GM23338 (cell line): Measurements from ENCODE around the gene AOAH. TPM values are rescaled to one million over a fixed set of nuclear protein-coding genes. Genes with fewer than 3 reads are reported as not detected.

Experiments
- ATAC-seq: fragments of 200-7000 bp; cut with Tn5 transposase; 3 replicates; pipeline ENCODE4 v1.9.1; 2020
- DNase-seq: peaks from one replicate; pipeline ENCODE4 v3.0.0-alpha.2; 2015; ENCODE audit warnings: low spot score
- H2AFZ ChIP-seq: fragments of 200-600 bp; sonication (generic); 2 replicates; pipeline ENCODE4 v1.8.0; 2016; ENCODE audit warnings: antibody characterized with exemption, mild to moderate bottlenecking, moderate library complexity
- H3F3A ChIP-seq: fragments of 200-600 bp; sonication (generic); replicated peaks from 2 replicates; pipeline ENCODE4 v1.8.0; 2017; ENCODE audit warnings: antibody characterized with exemption, mixed run types, low read depth
- H3K27ac ChIP-seq: fragments of 200-600 bp; sonication (generic); 2 replicates; pipeline ENCODE4 v1.6.1; 2016; ENCODE audit warnings: low read depth
- H3K27me3 ChIP-seq: fragments of 200-600 bp; sonication (generic); 2 replicates; pipeline ENCODE4 v1.8.0; 2016; ENCODE audit warnings: mild to moderate bottlenecking, mixed run types, moderate library complexity; ENCODE audit not compliant: insufficient read depth
- H3K36me3 ChIP-seq: fragments of 200-600 bp; sonication (generic); 2 replicates; pipeline ENCODE4 v1.8.0; 2016; ENCODE audit warnings: mild to moderate bottlenecking; ENCODE audit not compliant: insufficient read depth
- H3K4me1 ChIP-seq: fragments of 200-600 bp; sonication (generic); 2 replicates; pipeline ENCODE4 v1.8.0; 2016; ENCODE audit warnings: mild to moderate bottlenecking, moderate library complexity; ENCODE audit not compliant: insufficient read depth
- H3K4me2 ChIP-seq: fragments of 200-600 bp; sonication (generic); 2 replicates; pipeline ENCODE4 v1.7.1; 2017; ENCODE audit warnings: mixed run types
- H3K4me3 ChIP-seq: fragments of 200-600 bp; sonication (generic); 2 replicates; pipeline ENCODE4 v1.6.1; 2016; ENCODE audit warnings: mixed run types
- H3K79me2 ChIP-seq: fragments of 200-600 bp; sonication (generic); replicated peaks from 2 replicates; pipeline ENCODE4 v1.8.0; 2017; ENCODE audit warnings: mild to moderate bottlenecking; ENCODE audit not compliant: insufficient read depth
- H3K9me2 ChIP-seq: fragments of 200-600 bp; sonication (generic); 2 replicates; pipeline ENCODE4 v1.8.0; 2017; ENCODE audit not compliant: insufficient read depth
- H4K20me1 ChIP-seq: fragments of 200-600 bp; sonication (generic); replicated peaks from 2 replicates; pipeline ENCODE4 v1.8.0; 2017; ENCODE audit warnings: mild to moderate bottlenecking; ENCODE audit not compliant: insufficient read depth
- H3K27ac Mint-ChIP-seq: 2 replicates; pipeline ENCODE4 v1.8.0; 2020; ENCODE audit warnings: inconsistent platforms, mild to moderate bottlenecking, moderate library complexity, mixed read lengths
- H3K27me3 Mint-ChIP-seq: 3 replicates; pipeline ENCODE4 v1.8.0; 2022; ENCODE audit warnings: low read depth, mild to moderate bottlenecking, moderate library complexity, mixed read lengths, inconsistent platforms; ENCODE audit not compliant: insufficient read depth, poor library complexity
- H3K36me3 Mint-ChIP-seq: 3 replicates; pipeline ENCODE4 v1.8.0; 2021; ENCODE audit warnings: low read depth, mild to moderate bottlenecking, inconsistent platforms, moderate library complexity, mixed read lengths
- H3K4me1 Mint-ChIP-seq: 3 replicates; pipeline ENCODE4 v1.8.0; 2020; ENCODE audit warnings: mild to moderate bottlenecking, inconsistent platforms, mixed read lengths
- H3K4me3 Mint-ChIP-seq: 3 replicates; pipeline ENCODE4 v1.8.0; 2021; ENCODE audit warnings: moderate library complexity, mild to moderate bottlenecking, inconsistent platforms, mixed read lengths
- H3K9me3 Mint-ChIP-seq: 3 replicates; pipeline ENCODE4 v1.8.0; 2020; ENCODE audit warnings: moderate library complexity, mild to moderate bottlenecking, inconsistent platforms, mixed read lengths
- CREB1 ChIP-seq: fragments of 250-450 bp; sonication (Bioruptor Pico); IDR thresholded peaks from 2 replicates; pipeline ENCODE4 v1.5.0; 2020; ENCODE audit warnings: low read depth, mild to moderate bottlenecking, moderate library complexity
- ETS1 ChIP-seq: IDR thresholded peaks from 2 replicates; pipeline ENCODE4 v1.6.1; 2016; ENCODE audit warnings: antibody characterized with exemption
- NANOG ChIP-seq: IDR thresholded peaks from 2 replicates; pipeline ENCODE4 v1.6.1; 2016; ENCODE audit warnings: antibody characterized with exemption, borderline replicate concordance
- POLR2AphosphoS5 ChIP-seq: IDR thresholded peaks from 2 replicates; pipeline ENCODE4 v1.6.1; 2016; ENCODE audit warnings: antibody characterized with exemption, low read depth
- ZNF462 ChIP-seq: fragments of 250-450 bp; sonication (Bioruptor Pico); IDR thresholded peaks from 2 replicates; pipeline ENCODE4 v1.5.0; 2020; ENCODE audit warnings: mild to moderate bottlenecking, moderate library complexity
- polyA plus RNA-seq: library from polyadenylated mRNA; unstranded; fragments of >200 nt; fragmentation: Nextera tagmentation; extraction: Ambion mirVana; gene quantifications from 2 replicates; pipeline ENCODE4 v1.2.1, GENCODE V29; 2016
- total RNA-seq: library from RNA; depleted of rRNA; stranded (reverse); fragments of >200 nt; shearing (Covaris generic); gene quantifications from 2 replicates; pipeline ENCODE4 v1.2.3, GENCODE V29; 2014

AOAH gene
- total and polyA plus RNA-seq, 2 experiments from 2014 or later, result not detected

DNA sequence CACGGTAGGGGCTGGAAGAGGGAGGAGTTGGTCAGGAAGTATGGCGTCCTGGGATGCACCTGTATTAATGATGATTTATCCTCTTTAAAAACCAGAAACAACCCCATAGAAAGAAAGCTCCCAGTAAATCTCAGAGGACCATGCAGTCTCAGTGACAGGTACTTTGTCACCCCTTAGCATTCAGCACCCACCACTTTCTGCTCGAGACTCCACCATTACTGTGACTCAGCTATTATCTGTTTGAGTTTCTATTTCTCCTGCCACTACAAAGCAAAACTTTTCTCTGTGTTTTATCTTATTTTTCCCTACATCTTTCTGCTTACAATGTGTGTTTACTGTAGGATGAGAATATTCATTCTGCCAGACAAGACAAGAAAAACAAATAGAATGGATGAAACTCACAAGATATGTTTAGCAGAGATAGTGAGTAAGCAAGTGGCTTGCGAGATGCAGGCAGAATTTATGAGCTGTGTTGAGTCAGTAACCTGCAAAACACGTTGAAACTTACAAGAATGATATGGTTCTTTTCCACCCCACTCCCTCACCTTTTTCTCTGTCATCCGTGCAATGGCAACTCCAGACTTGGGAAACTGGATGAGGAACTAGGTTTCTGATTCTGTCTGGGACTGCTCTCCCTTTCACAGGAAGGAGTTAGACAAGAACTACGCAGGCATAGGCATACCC lies 127.1 kb downstream of the AOAH start (continued):
- TF ChIP-seq ZNF462 (CRISPR knock-in tag) (no peak), POLR2AphosphoS5 (no peak), CREB1 (no peak), NANOG (no peak)

DNA sequence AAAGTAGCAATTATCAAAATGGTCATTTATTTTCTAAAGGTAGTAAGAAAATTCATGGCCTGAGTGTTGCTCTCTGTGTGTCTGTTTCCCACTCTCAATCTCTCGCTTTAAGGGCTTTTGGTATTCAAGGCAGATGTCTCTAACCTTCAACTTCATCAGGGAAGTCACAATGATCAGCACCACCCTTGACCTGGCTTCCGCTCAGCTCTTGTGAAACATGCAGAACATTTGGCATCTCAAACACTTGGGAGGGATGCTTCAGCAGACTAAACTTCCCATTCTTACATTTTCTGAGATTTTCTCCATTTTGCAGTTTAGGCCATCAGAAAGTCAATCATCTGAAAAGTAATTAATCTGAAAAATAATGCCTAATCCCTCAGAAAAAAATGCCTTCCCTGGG lies 129.8 kb downstream of the AOAH start:
- Histone ChIP-seq H3K4me3 (no peak overlapping the region), H3K27ac (no peak overlapping the region), H3K27me3 (no peaks in the 10 kb centered on the region), H3K9me2 (peaks cover 4% of the 10 kb centered on the region; the same call in 1 of the 2 replicates), H3K36me3 (no peaks in the 10 kb centered on the region), H3K4me2 (no peak overlapping the region), H3F3A (no peaks in the 10 kb centered on the region), H3K79me2 (no peaks in the 10 kb centered on the region), H3K4me1 (peaks cover 6% of the 10 kb centered on the region; the same call in 1 of the 2 replicates), H2AFZ (no peak overlapping the region), H4K20me1 (no peaks in the 10 kb centered on the region)
- Mint-ChIP-seq H3K27ac (no peak overlapping the region), H3K36me3 (no peaks in the 10 kb centered on the region), H3K4me1 (peaks cover 15% of the 10 kb centered on the region; the same call in 2 of the 3 replicates), H3K9me3 (peaks cover 4% of the 10 kb centered on the region; the same call in 2 of the 3 replicates), H3K4me3 (no peak overlapping the region), H3K27me3 (peaks cover 5% of the 10 kb centered on the region)
- no peak for DNase-seq
- ATAC-seq, result no peak
- TF ChIP-seq ZNF462 (CRISPR knock-in tag) (no peak), CREB1 (no peak), ETS1 (no peak)
